Osteoblast (primary cell): ENCODE data around the gene LHFPL6. TPM values are rescaled to one million over a fixed set of nuclear protein-coding genes. Genes with fewer than 3 reads are reported as not detected.

Experiments
- DNase-seq: peaks from one replicate; pipeline ENCODE4 v3.0.0; 2011; ENCODE audit warnings: low spot score, mixed read lengths; ENCODE audit not compliant: insufficient read length; ENCODE audit errors: missing footprints
- H2AFZ ChIP-seq: 2 replicates; pipeline ENCODE4 v1.6.0; 2011; ENCODE audit warnings: mild to moderate bottlenecking, low read length
- H3K27ac ChIP-seq: 2 replicates; pipeline ENCODE4 v1.5.1; 2011; ENCODE audit warnings: mild to moderate bottlenecking, low read depth, low read length, moderate library complexity
- H3K27me3 ChIP-seq: 2 replicates; pipeline ENCODE4 v1.6.0; 2012; ENCODE audit warnings: mild to moderate bottlenecking, control low read depth, inconsistent platforms, low read length, moderate library complexity; ENCODE audit not compliant: insufficient read depth
- H3K36me3 ChIP-seq: 2 replicates; pipeline ENCODE4 v1.5.1; 2011; ENCODE audit warnings: mild to moderate bottlenecking, low read length, control low read depth, moderate library complexity; ENCODE audit not compliant: insufficient read depth
- H3K4me1 ChIP-seq: 2 replicates; pipeline ENCODE4 v1.5.1; 2011; ENCODE audit warnings: mild to moderate bottlenecking, low read length, control low read depth, moderate library complexity; ENCODE audit not compliant: insufficient read depth
- H3K4me2 ChIP-seq: 2 replicates; pipeline ENCODE4 v1.6.0; 2011; ENCODE audit warnings: mild to moderate bottlenecking, low read length; ENCODE audit not compliant: insufficient read depth
- H3K4me3 ChIP-seq: fragments of 200-600 bp; sonication (generic); 3 replicates; pipeline ENCODE4 v1.5.1; 2012; ENCODE audit warnings: mild to moderate bottlenecking, low read length, inconsistent platforms; ENCODE audit not compliant: insufficient read depth
- H3K79me2 ChIP-seq: 2 replicates; pipeline ENCODE4 v1.6.0; 2012; ENCODE audit warnings: mild to moderate bottlenecking, low read length, control low read depth, inconsistent platforms; ENCODE audit not compliant: insufficient read depth
- H3K9me3 ChIP-seq: 2 replicates; pipeline ENCODE4 v1.5.1; 2011; ENCODE audit warnings: low read depth, low read length, control low read depth
- H4K20me1 ChIP-seq: 2 replicates; pipeline ENCODE4 v1.6.0; 2012; ENCODE audit warnings: mild to moderate bottlenecking, low read length, control low read depth; ENCODE audit not compliant: insufficient read depth
- CTCF ChIP-seq: IDR thresholded peaks from 2 replicates; pipeline ENCODE4 v1.5.1; 2011; ENCODE audit warnings: mild to moderate bottlenecking, low read depth, low read length, moderate library complexity; ENCODE audit errors: extremely low read depth
- total RNA-seq: library from RNA; depleted of rRNA; stranded (reverse); fragments of >200 nt; gene quantifications from 2 replicates; pipeline ENCODE4 v1.2.3, GENCODE V29; 2012

Gene LHFPL6
- total RNA-seq, 1 donor = 112 TPM

GRCh38 chr13:39585219-39585618, 17.8 kb downstream of the LHFPL6 start:
- Histone ChIP-seq H2AFZ (no peak overlapping the region), H3K36me3 (no peaks in the 10 kb centered on the region), H3K4me2 (no peak overlapping the region), H3K4me1 (no peaks in the 10 kb centered on the region), H3K4me3 (no peak overlapping the region), H3K27me3 (no peaks in the 10 kb centered on the region), H4K20me1 (peaks cover 10% of the 10 kb centered on the region), H3K79me2 (peaks cover 76% of the 10 kb centered on the region), H3K27ac (no peak overlapping the region), H3K9me3 (no peaks in the 10 kb centered on the region)
- DNase-seq = no peak
- TF ChIP-seq CTCF = no peak

GRCh38 chr13:39580881-39581575, 22.0 kb downstream of the LHFPL6 start:
- peaks cover 3% of the 10 kb centered on the region for H3K4me1 ChIP-seq
- H2AFZ ChIP-seq = no peak overlapping the region
- no peak overlapping the region for H3K4me2 ChIP-seq
- H3K27me3 ChIP-seq = no peaks in the 10 kb centered on the region
- H3K79me2 ChIP-seq = peaks cover 70% of the 10 kb centered on the region
- no peaks in the 10 kb centered on the region for H3K36me3 ChIP-seq
- no peaks in the 10 kb centered on the region for H3K9me3 ChIP-seq
- no peak overlapping the region for H3K4me3 ChIP-seq
- peaks cover under 1% of the 10 kb centered on the region for H4K20me1 ChIP-seq
- no peak for DNase-seq
- no peak for TF ChIP-seq CTCF
- H3K27ac ChIP-seq = no peak overlapping the region

GRCh38 chr13:39578821-39579291, 24.1 kb downstream of the LHFPL6 start:
- peaks cover 64% of the 10 kb centered on the region for H3K79me2 ChIP-seq
- H3K4me3 ChIP-seq = no peak overlapping the region
- H3K9me3 ChIP-seq = no peaks in the 10 kb centered on the region
- no peak for DNase-seq
- peaks cover 3% of the 10 kb centered on the region for H3K4me1 ChIP-seq
- no peaks in the 10 kb centered on the region for H4K20me1 ChIP-seq
- H3K4me2 ChIP-seq = no peak overlapping the region
- no peak overlapping the region for H3K27ac ChIP-seq
- no peak for TF ChIP-seq CTCF
- no peaks in the 10 kb centered on the region for H3K27me3 ChIP-seq
- H3K36me3 ChIP-seq = no peaks in the 10 kb centered on the region
- no peak overlapping the region for H2AFZ ChIP-seq

GRCh38 chr13:39577838-39578491, 25.0 kb downstream of the LHFPL6 start:
- Histone ChIP-seq H3K4me2 (no peak overlapping the region), H3K4me3 (no peak overlapping the region), H3K9me3 (no peaks in the 10 kb centered on the region), H3K36me3 (no peaks in the 10 kb centered on the region), H4K20me1 (no peaks in the 10 kb centered on the region), H3K27ac (no peak overlapping the region), H2AFZ (no peak overlapping the region), H3K4me1 (peaks cover 3% of the 10 kb centered on the region), H3K79me2 (peaks cover 61% of the 10 kb centered on the region), H3K27me3 (no peaks in the 10 kb centered on the region)
- DNase-seq = no peak
- no peak for TF ChIP-seq CTCF
